ENCODE measurements around the gene CHRNA5. TPM values are rescaled to one million over a fixed set of nuclear protein-coding genes. Genes with fewer than 3 reads are reported as not detected.

CHRNA5 gene
- polyA plus RNA-seq, 1 donor = 0.76 TPM

DNA sequence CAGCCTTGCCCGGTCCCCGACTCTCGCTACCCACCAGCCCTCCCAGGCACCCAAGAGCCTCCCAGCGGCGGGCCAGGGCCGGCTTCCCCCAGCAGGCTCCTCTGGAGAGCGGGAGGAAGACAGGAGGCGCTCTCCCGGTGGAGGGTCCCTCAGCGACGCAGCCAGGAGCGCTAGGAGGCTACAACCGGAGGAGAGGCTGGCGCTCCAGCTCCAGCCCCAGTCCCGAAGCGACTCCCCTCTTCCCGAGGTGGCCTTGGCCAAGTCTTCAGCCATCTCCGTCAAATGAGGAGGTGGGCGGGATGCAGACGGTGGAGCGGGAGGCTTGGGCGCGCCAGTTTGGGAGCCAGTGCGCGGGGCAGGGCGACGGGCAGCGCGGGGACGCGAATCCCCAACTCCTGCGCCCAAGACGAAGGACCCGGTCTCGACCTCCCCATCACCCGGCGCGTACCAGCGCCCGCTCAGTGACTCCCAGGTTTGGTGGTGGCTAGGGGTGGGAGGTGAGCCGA is 54.8 kb downstream of the CHRNA5 start:
- no peak for DNase-seq (ENCODE audit: low read depth)

DNA sequence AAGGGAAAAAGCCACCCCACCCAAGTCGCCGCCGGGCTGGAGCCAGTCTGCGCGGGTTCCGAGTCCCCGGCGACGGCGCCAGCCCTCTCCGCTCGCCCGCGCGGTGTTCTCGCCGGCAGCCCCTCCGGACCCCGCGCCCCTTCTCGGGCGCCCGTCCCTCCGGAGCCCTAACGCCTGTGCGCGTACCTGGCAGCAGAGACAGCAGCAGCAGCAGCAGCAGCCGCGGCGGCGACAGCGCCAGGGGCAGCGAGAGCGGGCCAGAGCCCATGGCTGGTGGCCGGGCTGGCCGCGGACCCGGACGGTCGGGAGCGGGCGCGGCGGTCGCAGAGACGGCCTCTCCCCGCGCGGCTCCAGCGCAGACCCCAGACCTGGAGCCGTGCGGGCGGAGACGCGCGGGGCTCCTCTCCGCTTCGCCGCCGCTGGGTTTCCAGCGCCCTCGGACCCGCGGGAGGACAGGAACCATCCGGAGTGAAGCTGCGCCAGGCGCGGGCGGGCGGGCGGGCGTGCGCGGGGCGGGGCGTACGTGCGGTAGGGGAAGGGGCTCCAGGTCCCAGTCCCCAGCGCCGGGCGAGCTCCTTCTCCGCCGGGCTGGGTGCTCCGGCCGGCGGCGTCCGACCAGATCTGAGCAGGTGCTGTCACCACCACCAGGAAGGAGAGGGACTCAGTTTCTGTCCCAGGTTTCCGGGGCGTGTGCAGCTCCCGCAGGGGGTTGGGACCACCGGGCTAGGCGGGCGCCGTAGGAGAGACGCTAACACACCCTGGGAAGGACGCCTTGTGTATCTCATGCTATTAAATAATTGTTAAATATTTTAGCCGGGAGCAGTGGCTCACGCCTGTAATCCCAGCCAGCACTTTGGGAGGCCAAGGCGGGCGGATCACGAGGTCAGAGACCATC is 55.5 kb downstream of the CHRNA5 start, which contains the start of gene CHRNA3:
CHRNA3 (minus strand) TSS at position 470 of the 895 bp plus-strand sequence; CDS start at position 268, 202 bp downstream.
- no peak for DNase-seq (ENCODE audit: low read depth)

DNA sequence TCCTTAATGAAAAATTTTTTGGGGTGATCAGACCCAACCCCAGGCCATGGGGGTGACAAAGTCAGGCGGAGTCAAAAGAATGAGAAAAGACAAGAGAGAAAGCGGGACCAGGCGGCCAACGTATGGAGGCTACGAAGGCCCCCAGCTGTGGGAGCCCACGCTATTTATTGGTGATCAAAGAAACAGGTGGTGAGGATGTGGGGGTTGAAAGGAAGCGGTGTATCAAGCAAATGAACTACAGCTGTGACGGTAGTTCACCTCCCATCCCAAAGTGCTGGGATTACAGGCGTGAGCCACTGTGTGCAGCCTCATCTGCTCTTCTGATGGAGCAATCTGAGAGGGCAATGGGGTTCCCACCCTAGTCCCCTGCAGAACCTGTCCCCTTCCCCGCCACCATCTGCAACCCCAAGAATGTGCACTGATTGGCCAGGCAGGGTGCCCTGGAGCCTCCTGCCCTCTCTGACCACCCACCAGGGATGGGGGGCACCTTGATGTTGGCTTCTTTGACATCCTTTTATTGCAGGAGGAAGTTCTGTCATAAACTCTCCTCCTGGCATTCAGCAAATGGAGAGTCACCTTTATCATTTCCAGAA is 56.6 kb downstream of the CHRNA5 start:
- DNase-seq (ENCODE audit: low read depth) = no peak

DNA sequence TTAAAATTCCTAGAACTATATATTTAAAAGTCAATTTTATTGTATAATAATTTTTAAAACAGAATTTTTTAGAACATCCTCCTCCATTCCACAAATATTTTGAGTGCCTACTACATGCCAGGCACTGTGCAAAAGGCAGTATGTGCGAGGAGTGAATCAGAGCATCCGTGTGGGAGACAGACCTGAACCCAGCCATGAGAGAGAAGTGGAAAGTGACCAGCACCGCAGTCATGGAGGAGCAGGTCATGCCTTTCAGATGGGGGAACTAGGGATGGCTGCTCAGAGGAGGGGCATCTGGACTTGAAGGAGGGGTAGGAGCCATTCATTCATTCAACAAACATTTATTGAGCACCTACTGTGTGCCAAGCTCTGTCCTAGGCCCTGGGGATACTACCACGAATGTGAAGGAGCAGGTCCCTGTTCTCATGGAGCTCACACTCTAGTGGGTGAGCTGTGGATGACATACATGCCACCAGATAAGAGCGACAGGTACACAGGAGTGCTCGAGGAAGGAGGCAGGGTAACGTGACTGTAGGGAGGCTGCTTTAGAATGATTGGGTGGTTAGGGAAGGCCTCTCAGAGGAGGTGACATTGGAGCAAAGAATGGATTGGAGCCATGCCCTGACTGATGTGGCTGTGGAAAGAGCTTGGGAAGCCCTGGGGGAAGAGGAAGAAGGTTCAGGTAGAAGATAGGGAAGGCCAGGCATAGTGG is 58.6 kb downstream of the CHRNA5 start:
- no peak for DNase-seq (ENCODE audit: low read depth)

DNA sequence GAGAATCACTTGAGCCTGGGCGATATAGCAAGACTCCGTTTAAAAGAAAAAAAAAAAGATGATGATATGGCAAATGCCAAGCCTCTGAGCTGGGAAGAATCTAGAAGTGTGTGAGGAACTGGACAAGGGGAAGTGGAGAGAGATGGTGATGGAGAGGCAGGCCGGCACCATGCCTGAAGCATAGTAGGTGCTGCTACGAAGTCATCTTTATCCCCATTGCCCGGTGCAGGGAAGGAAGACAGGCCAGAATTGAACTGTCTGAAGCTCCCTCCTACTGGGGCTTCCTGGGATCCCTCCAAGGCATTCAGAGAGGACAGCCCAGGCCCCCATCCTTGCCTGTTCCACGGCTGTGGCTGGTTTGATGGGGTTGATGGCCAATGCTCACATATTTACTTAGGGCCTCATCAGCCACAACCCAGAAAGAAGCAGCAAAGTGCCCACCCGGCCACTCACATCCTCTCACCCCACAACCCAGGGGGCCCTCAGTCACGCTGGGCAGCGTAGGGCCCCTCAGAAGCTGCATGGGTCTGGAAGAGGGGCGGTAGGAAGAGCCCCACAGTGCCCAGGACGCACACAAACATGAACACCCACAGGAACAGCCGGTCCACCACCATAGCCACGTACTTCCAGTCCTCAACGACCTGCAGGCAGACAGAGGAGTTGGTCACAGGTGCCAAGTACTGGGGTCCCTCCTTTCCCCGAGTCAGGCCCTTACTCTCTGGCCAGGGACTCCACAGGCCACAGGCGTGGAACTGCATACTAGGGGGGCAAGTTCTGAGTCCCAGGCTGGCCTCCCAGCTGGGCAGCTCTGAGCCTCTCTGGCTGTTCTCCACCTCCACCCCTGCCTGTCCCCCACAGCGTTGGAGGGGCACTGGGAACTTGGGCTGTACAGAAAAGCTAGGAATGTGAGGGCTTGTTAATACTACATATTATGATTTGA is 59.6 kb downstream of the CHRNA5 start:
- no peak for DNase-seq (ENCODE audit: low read depth)

DNA sequence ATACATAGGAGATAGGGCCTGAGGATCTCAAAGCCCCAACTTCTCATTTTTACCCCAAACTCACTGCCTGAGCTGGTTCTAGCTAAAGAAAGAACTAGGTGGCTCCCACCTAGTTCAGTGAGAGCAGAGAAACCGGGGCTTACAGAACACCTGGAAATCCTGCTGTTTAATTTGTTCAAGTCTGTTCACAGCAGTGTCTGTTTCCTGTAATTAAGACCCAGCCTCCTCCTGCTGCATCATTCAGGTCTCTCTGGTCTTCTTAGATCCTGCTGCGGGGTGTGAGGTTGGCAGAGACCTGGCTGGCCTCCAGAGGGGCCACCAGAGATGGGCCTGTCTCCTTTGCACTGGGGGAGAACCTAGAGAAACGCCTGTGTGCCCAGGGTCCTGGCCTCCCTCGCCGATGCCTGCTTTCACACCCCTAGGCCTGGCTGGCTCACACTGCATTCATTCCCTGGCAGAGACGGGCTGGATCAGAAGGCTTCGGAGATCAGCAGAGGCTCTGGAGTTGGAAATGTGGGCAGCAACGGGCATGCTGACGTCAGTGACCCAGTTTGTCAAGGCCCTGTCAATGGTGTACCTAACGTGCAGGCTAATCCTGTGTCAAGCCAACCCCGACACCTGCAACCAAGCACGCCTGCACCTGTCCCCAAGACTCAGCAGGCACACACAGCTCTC is 60.4 kb downstream of the CHRNA5 start:
- DNase-seq (ENCODE audit: low read depth) = no peak

DNA sequence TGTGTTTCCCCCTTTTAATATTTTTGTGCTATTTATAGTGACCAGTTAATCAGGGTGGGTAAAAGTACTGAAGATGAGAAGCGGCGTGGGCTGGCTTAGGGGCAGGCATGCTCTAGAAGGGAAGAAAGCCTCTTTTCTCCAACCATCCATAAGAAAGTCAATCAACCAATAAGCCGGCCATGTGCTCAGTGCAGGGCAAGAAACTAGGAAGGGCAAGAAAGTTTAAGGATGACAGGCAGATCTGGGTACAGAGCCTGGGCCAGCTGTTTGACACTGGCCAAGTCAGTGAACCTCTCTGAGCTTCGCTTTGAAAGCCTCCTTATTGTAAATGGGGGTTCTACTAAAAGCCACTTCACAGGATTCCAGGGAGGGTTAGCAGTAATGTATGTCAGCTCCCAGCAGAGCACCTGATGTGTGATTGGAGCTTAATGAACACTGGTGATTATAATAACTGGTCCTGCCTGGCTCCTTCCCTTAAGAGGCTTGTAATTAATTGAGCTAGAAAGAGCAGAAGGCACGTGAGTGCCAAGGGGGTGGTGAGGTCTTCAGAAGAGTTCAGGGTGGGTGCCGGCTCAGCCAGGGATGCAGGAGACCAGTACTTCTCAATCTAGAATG is 61.2 kb downstream of the CHRNA5 start:
- no peak for DNase-seq (ENCODE audit: low read depth)

DNA sequence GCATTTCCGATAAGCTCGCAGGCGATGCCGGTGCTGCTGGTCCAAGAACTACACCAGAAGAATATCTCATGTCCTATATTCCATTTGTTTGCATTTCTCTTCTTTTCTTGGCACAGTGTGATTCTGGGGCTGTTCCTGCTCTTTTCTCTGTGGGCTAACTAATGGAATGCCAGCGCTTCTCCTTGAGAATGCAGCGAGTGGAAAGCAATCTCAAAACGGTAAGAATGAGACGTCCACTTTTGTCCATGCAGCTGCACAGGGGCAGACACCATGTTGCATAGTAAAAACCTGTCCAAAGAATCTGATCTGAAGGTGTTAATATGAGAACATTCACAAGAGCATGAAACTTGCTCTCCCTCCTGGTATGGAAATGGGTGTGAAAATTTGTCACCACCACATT is 62.0 kb downstream of the CHRNA5 start:
- no peak for DNase-seq (ENCODE audit: low read depth)

DNA sequence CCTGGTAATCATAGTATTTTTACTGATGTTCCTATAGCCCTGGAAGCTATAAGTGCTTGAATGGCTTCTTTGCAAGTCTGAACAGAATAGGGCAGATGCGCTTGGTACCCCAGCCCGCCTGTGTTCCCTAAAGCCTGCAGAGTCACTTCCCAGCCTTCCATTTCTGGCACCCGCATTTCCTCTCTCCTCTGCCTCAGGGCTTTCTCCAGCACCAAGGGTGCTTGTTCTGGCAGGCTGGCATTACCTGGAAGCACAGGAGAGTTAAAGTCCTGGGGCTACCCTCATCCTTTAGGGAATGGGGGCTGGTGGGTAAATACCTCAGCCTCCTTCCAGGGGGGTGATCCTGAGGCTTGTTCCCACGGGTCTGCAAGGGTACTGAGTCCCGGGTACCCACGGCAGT is 62.9 kb downstream of the CHRNA5 start:
- no peak for DNase-seq (ENCODE audit: low read depth)

DNA sequence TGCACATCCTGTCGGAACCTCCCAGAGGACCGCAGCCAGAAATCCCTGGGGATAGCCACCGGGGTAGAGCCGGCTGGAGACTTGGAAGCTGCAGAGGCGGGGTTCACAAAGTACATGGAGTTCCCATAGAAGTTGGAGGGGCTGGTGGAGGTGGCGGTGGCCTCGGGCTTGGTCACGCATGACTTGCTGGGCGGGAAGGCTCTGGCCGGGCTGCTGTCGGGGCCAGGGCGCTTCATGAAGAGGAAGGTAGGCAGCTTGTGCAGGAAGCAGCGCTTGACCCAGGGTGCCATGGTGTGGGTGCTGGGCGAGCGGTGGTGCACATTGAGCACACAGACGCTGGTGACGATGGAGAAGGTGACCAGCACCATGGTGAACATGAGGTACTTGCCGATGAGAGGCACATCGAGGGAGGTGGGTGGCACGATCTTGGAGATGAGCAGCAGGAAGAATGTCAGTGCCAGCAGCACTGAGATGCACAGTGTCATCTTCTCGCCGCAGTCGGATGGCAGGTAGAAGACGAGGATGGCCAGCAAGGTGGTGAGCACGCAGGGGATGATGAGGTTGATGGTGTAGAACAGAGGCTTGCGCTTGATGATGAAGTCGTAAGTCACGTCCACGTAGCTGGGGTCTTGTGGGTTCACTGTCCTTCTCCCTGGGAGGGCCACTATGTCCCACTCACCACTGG is 63.9 kb downstream of the CHRNA5 start:
- no peak for DNase-seq (ENCODE audit: low read depth)

DNA sequence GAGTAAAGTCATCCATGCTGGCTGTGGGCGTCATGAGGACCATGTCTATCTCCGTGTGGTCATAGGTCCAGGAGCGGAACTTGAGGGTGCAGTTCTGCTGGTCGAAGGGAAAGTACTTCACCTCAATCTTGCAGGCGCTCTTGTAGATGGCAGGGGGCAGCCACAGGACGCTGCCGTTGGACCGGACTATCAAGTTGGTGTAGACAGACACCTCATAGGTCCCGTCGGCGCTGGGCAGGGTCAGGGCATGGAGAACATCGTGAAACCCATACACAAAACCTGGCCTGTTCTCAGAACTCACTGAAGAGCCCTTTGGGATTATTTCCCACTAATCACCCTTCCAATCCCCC is 64.4 kb downstream of the CHRNA5 start:
- no peak for DNase-seq (ENCODE audit: low read depth)

DNA sequence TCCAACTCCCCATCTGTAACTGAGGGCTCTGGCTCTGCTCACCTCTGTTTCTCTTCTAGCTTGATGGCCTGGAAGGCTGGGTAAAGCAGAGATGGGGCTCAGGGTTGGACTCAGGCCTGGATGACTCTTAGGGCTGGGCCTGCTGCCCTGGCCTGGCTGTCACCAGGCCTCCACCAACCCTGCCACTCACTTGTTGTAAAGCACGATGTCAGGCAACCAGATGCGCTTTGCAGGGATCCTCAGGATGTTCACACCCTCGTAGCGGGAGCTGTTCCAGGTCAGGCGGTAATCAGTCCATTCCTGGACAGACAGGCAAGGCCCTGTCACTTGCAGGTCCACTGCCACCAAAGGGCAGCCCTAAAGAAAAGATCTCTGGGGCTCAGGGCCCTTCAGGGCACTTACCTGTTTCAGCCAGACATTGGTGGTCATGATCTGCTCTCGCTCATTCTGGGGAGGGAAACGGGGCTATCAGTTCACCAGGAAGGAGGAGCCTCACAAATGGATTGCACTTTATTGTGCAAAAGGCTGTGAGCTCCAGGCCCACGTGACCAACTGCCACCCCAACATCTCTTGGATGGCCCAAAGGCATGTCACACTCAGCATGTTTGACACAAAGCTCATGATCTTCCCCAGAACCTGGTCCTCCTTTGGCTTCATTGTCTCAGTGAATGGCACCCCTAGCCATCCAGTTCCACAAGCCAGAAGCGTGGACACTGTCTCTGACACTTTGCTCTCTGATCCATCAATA is 65.7 kb downstream of the CHRNA5 start:
- DNase-seq (ENCODE audit: low read depth) = no peak

DNA sequence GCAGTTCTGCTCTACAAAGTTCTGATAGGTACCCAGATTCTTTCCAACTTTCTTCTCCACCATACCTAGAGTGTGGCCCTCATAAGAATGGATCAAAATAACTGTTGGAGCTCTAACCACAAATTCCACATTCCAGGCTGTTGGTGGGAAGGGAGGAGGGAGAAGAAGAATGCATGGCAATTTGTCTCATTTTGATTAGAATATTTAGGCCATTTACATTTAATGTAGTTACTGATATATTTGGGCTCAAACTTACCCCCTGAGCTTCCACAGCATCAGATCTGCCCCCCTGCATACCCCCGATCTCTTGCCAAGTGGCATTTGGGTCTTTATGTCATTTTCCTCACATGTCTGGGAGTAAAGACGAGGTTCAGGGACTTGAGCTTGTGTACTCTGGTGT is 68.0 kb downstream of the CHRNA5 start:
- DNase-seq (ENCODE audit: low read depth) = no peak

DNA sequence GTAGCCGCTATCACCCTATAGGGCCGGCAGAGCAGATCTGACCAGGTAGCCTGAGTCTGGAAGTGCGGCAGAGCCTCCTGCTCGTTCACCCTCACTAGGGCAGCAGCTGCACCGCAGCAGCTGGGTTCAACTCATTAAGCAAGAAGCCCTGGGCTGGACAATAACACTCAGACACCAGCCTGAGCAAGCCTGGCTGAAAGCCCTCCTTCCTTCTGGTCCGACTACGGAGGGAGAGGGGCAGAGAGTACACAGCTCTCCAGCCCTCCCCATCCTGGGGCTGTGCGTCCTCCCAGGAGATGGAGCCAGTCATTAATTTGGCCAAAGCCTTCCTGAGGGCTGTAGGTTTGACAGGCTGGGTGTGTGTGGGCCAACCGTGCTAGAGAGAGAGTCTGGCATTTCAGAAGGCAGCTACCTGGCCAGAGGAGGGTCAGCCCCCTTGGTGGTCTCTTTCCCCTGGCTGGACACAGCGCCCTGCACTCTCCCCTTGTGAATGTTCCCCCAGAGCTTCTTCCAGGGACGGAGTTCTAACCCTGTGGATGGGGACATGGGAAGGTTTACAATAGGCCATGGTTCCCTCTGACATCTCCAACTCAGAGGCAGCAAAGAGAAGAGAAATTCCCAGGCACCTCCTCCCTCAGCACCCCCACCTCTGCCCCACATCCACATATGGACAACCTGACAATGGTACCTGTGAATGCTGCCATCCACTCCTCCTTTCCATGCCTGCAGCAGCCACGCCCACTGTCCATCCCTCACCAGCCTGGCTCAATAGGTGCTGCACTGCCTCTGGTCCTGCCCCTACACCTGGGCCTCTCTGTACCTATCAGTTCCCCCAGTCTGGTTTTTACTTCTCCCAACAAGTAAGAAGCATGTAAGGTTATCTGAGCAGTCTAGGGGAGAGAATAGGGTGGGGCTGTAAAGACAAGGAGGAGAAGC is 69.2 kb downstream of the CHRNA5 start:
- no peak for DNase-seq (ENCODE audit: low read depth)

DNA sequence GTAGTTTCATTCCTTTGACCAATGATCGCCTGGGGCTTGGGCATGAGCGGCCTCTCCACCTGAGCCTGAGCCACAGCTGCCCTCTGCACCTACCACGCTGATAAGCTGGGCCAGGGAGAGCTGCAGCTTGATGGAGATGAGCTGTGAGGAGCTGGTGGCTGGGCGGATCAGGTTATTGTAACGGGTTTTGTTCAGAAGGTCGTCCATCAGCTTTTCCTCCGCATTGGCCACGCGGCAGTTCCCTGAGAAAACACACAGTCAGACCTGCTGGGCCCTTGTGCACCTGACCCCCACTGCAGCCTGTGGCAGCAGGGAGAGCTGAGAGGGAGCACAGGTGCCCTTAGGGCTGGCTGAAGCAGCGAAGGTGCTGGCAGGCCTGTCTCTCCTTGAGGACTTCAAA is 70.0 kb downstream of the CHRNA5 start:
- DNase-seq (ENCODE audit: low read depth) = no peak

DNA sequence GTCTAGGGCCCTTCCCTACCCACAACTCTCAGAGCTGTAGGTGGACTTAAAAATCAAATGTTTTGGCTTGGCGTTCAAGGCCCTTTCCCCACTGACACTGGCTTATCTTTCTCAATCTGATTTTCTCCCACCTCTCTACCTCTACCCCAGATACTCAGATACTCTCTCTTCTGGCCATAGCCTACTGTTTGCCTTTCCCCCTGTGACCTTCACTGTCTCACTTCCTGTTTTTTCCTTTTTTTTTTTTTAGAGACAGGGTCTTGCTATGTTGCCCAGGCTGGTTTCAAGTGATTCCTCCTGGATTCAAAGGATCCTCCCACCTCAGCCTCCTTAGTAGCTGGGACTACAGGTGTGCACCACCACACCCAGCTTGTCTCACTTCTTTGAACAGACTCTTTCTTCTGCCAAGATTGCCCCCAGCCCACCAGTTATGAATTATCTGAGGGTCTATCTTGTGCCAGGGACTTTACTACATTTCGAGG is 71.1 kb downstream of the CHRNA5 start:
- DNase-seq (ENCODE audit: low read depth) = no peak

DNA sequence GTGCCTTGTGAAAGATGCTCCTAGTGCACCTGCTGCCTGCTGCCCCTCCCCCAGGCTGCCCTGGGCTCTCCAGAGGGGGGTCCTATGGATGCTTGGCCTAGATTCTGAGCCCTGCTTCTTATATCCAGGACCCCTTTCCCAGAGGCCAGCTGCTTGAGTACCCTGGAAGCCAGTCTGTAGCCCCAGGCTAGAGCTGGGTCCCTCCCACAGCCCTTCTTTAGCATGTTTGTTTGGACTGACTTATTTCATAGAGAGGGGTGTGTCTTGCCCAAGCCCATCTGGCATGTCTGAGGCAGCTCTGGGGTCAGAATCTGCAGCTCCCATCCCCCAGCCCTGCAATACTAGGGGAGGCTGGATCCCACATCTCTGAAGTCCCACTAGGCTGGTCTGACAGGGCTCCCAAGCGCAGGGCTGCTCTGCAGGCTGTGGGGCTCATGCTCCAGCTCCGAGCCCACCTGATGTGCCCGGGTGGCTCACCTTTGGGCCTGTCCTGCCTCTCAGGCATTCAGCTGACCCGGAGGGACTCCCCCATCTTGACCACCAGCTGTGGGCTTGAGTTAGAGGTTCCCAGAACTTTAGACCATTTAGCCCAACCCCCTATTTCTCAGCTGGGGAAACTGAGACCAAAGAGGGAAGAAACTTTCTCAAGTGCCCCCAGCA is 72.6 kb downstream of the CHRNA5 start:
- no peak for DNase-seq (ENCODE audit: low read depth)
